Chondrocyte (in vitro differentiated cells): Measurements from ENCODE around the gene RIOK3. TPM values are rescaled to one million over a fixed set of nuclear protein-coding genes. Genes with fewer than 3 reads are reported as not detected.
"Not testable (repeated sequence)": the region's sequence is repeated elsewhere in the genome, so short reads cannot be mapped to it uniquely, and the experiment has no call there.

Experiments used
- DNase-seq: peaks from one replicate; pipeline ENCODE4 v3.0.0; 2021; ENCODE audit warnings: mixed read lengths, low spot score
- H3K27ac Mint-ChIP-seq: one replicate; pipeline ENCODE4 v1.8.0; 2021; ENCODE audit warnings: mild to moderate bottlenecking, moderate library complexity, mixed read lengths; ENCODE audit not compliant: unreplicated experiment
- H3K27me3 Mint-ChIP-seq: 2 replicates; pipeline ENCODE4 v1.8.0; 2021; ENCODE audit warnings: low read depth, mixed read lengths
- H3K36me3 Mint-ChIP-seq: 2 replicates; pipeline ENCODE4 v1.8.0; 2021; ENCODE audit warnings: low read depth, mixed read lengths
- H3K4me1 Mint-ChIP-seq: 2 replicates; pipeline ENCODE4 v1.8.0; 2021; ENCODE audit warnings: low read depth, mild to moderate bottlenecking, mixed read lengths
- H3K4me3 Mint-ChIP-seq: one replicate; pipeline ENCODE4 v1.8.0; 2021; ENCODE audit warnings: mild to moderate bottlenecking, moderate library complexity, mixed read lengths; ENCODE audit not compliant: unreplicated experiment
- H3K9me3 Mint-ChIP-seq: 2 replicates; pipeline ENCODE4 v1.8.0; 2021; ENCODE audit warnings: low read depth, mixed read lengths
- total RNA-seq: library from RNA; stranded (reverse); gene quantifications from 3 replicates; pipeline ENCODE4 v1.2.1, GENCODE V29; 2021
- TF ChIP-seq, protein P1 (sequence below): fragments of 200-600 bp; sonication (generic); IDR thresholded peaks from 2 replicates; pipeline ENCODE4 v1.5.0; 2021; ENCODE audit warnings: antibody characterized with exemption, mild to moderate bottlenecking, moderate library complexity

The RIOK3 gene
- total RNA-seq, 1 donor from 2014 or later = 51.4 TPM

- H3K36me3 Mint-ChIP-seq = peaks cover 2% of the 10 kb centered on the region
- no peak overlapping the region for H3K4me3 Mint-ChIP-seq
- no peak overlapping the region for H3K27ac Mint-ChIP-seq
- H3K4me1 Mint-ChIP-seq = peaks cover 15% of the 10 kb centered on the region
- H3K27me3 Mint-ChIP-seq = no peaks in the 10 kb centered on the region
- TF ChIP-seq, protein P1, sequence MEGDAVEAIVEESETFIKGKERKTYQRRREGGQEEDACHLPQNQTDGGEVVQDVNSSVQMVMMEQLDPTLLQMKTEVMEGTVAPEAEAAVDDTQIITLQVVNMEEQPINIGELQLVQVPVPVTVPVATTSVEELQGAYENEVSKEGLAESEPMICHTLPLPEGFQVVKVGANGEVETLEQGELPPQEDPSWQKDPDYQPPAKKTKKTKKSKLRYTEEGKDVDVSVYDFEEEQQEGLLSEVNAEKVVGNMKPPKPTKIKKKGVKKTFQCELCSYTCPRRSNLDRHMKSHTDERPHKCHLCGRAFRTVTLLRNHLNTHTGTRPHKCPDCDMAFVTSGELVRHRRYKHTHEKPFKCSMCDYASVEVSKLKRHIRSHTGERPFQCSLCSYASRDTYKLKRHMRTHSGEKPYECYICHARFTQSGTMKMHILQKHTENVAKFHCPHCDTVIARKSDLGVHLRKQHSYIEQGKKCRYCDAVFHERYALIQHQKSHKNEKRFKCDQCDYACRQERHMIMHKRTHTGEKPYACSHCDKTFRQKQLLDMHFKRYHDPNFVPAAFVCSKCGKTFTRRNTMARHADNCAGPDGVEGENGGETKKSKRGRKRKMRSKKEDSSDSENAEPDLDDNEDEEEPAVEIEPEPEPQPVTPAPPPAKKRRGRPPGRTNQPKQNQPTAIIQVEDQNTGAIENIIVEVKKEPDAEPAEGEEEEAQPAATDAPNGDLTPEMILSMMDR = no peak
- no peak for DNase-seq
- H3K9me3 Mint-ChIP-seq = peaks cover 10% of the 10 kb centered on the region
Measured at GRCh38 chr18:23487738-23488570, 34.9 kb downstream of the RIOK3 start.

- not testable (repeated sequence) for H3K27ac Mint-ChIP-seq, DNase-seq
Measured at GRCh38 chr18:23489586-23489985, 36.5 kb downstream of the RIOK3 start.

GRCh38 chr18:23493654-23494053 is 40.6 kb downstream of the RIOK3 start:
- Mint-ChIP-seq H3K36me3 (no peaks in the 10 kb centered on the region), H3K27ac (no peak overlapping the region), H3K9me3 (peaks cover 10% of the 10 kb centered on the region), H3K4me3 (no peak overlapping the region), H3K27me3 (no peaks in the 10 kb centered on the region), H3K4me1 (no peaks in the 10 kb centered on the region)
- TF ChIP-seq, protein P1 = no peak
- no peak for DNase-seq

More at GRCh38 chr18:23489586-23489985, 36.5 kb downstream of the RIOK3 start:
- not testable (repeated sequence) for H3K4me3 Mint-ChIP-seq, H3K27me3 Mint-ChIP-seq, H3K9me3 Mint-ChIP-seq, H3K36me3 Mint-ChIP-seq
- peaks cover 15% of the 10 kb centered on the region for H3K4me1 Mint-ChIP-seq

DNA sequence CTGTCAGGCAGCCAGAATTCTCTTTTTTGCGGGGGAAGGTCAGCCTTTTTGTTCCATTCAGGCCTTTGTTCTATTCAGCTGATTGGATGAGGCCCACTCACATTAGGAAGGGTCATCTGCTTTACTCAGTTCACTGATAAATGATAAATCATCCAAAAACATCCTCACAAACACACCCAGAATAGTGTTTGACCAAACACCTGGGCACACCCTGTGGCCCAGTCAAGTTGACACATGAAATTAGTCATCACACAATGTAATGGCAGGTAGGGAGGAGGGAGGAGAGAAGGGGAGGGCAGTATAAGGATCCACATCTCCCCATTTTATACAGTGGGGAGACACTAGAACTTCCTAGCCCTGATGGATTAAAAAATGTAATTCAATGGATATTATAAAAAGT is 41.9 kb downstream of the RIOK3 start:
- no peak overlapping the region for H3K27ac Mint-ChIP-seq
- H3K9me3 Mint-ChIP-seq = peaks cover 10% of the 10 kb centered on the region
- DNase-seq = no peak
- no peaks in the 10 kb centered on the region for H3K36me3 Mint-ChIP-seq
- H3K4me3 Mint-ChIP-seq = no peak overlapping the region
- no peaks in the 10 kb centered on the region for H3K27me3 Mint-ChIP-seq
- TF ChIP-seq, protein P1 = no peak
- H3K4me1 Mint-ChIP-seq = peaks cover 2% of the 10 kb centered on the region

GRCh38 chr18:23495723-23496440 is 42.8 kb downstream of the RIOK3 start:
- H3K27ac Mint-ChIP-seq = no peak overlapping the region
- TF ChIP-seq, protein P1 = no peak
- no peaks in the 10 kb centered on the region for H3K27me3 Mint-ChIP-seq
- H3K4me1 Mint-ChIP-seq = peaks cover 2% of the 10 kb centered on the region
- no peaks in the 10 kb centered on the region for H3K36me3 Mint-ChIP-seq
- H3K9me3 Mint-ChIP-seq = peaks cover 2% of the 10 kb centered on the region
- H3K4me3 Mint-ChIP-seq = no peak overlapping the region
- no peak for DNase-seq
